A549 (cell line): ENCODE data around the gene NTN1. TPM values are rescaled to one million over a fixed set of nuclear protein-coding genes. Genes with fewer than 3 reads are reported as not detected.

Experiments used
- ATAC-seq, 2 experiments: fragments of 200-7000 bp in 1 of 2; fragments of >200 bp in 1 of 2; cut with Nextera tagmentation in 1 of 2; cut with Tn5 transposase in 1 of 2; 3 replicates each; pipeline versions ENCODE4 v1.8.0 to v1.9.1; 2018 to 2020; ENCODE audit warnings: mild to moderate bottlenecking in 1 of 2, moderate library complexity in 1 of 2
- CTCF ChIA-PET: fragments of 300-600 bp; sonication (Branson Sonifier 250); formaldehyde crosslinking; extraction: SDS; loops from one replicate; lab custom pipeline; 2021; ENCODE audit warnings: antibody characterized with exemption, inconsistent platforms; lab: Yijun Ruan, JAX
- POLR2A ChIA-PET: fragments of 350-600 bp; formaldehyde crosslinking; extraction: SDS; loops from one replicate; lab custom pipeline; 2021; ENCODE audit warnings: antibody characterized with exemption, inconsistent platforms; lab: Yijun Ruan, JAX
- DNase-seq, 2 experiments: peaks; one replicate each; pipeline versions ENCODE4 v3.0.0 to v3.0.0-alpha.2; 2011 to 2016; ENCODE audit warnings: low read depth in 1 of 2, low spot score in 1 of 2
- FAIRE-seq: peaks from 2 replicates; lab custom pipeline; 2011; peaks lifted over from hg19 to GRCh38; lab: Jason Lieb, UNC
- H3K27ac ChIP-seq, 2 experiments: fragments of >200 bp; sonication (Bioruptor Twin); formaldehyde crosslinking; 3 replicates each; pipeline ENCODE4 v1.5.1; 2016 to 2017
- H3K4me1 ChIP-seq: fragments of >200 bp; sonication (Bioruptor Twin); formaldehyde crosslinking; 3 replicates; pipeline ENCODE4 v1.6.1; 2016
- H3K4me2 ChIP-seq: fragments of >200 bp; sonication (Bioruptor Twin); formaldehyde crosslinking; 3 replicates; pipeline ENCODE4 v1.6.1; 2016
- H3K4me3 ChIP-seq: fragments of >200 bp; sonication (Bioruptor Twin); formaldehyde crosslinking; 3 replicates; pipeline ENCODE4 v1.5.1; 2016
- H3K9me3 ChIP-seq: fragments of >200 bp; sonication (Bioruptor Twin); formaldehyde crosslinking; 3 replicates; pipeline ENCODE4 v1.6.1; 2016
- BHLHE40 ChIP-seq: IDR thresholded peaks from 2 replicates; pipeline ENCODE4 v1.6.1; 2012; ENCODE audit warnings: low read depth, low read length, inconsistent platforms
- CBX8 ChIP-seq: fragments of 200-600 bp; sonication (generic); IDR thresholded peaks from 2 replicates; pipeline ENCODE4 v1.6.1; 2016
- CEBPB ChIP-seq, 2 experiments: fragments of >200 bp in 1 of 2; sonication (Bioruptor Twin) in 1 of 2; formaldehyde crosslinking in 1 of 2; IDR thresholded peaks; 2 replicates each; pipeline ENCODE4 v1.6.1; 2012 to 2016
- CHD2 ChIP-seq: fragments of 150-350 bp; IDR thresholded peaks from 2 replicates; pipeline ENCODE4 v1.6.1; 2014; ENCODE audit warnings: low read length; ENCODE audit not compliant: partially characterized antibody
- EP300 ChIP-seq, 2 experiments: fragments of >200 bp; sonication (Bioruptor Twin); formaldehyde crosslinking; IDR thresholded peaks; 2 replicates in 1 of 2; 3 replicates in 1 of 2; pipeline ENCODE4 v1.6.1; 2016 to 2017
- ESRRA ChIP-seq: fragments of 150-350 bp; IDR thresholded peaks from 2 replicates; pipeline ENCODE4 v1.6.1; 2014; ENCODE audit warnings: mild to moderate bottlenecking, low read length, borderline replicate concordance
- FOSL2 ChIP-seq, 2 experiments: fragments of 450-650 bp in 1 of 2; fragments of >200 bp in 1 of 2; sonication (Bioruptor Twin) in 1 of 2; formaldehyde crosslinking; IDR thresholded peaks; 2 replicates each; pipeline versions ENCODE4 v1.5.0 to v1.6.1; 2016 to 2020; ENCODE audit warnings: mild to moderate bottlenecking in 1 of 2, moderate library complexity in 1 of 2
- HDAC2 ChIP-seq: fragments of 200-600 bp; sonication (generic); IDR thresholded peaks from 2 replicates; pipeline ENCODE4 v1.6.1; 2016
- HEYL ChIP-seq: fragments of 250-450 bp; sonication (Bioruptor Pico); IDR thresholded peaks from 2 replicates; pipeline ENCODE4 v1.8.0; 2021; ENCODE audit warnings: mild to moderate bottlenecking, moderate library complexity
- HOXA7 ChIP-seq: fragments of 250-450 bp; sonication (Bioruptor Pico); IDR thresholded peaks from 2 replicates; pipeline ENCODE4 v1.5.0; 2020; ENCODE audit warnings: mild to moderate bottlenecking, moderate library complexity
- HOXB13 ChIP-seq: fragments of 250-450 bp; sonication (Bioruptor Pico); IDR thresholded peaks from 2 replicates; pipeline ENCODE4 v1.5.0; 2020; ENCODE audit warnings: low read depth, mild to moderate bottlenecking, moderate library complexity
- JUN ChIP-seq, 2 experiments: fragments of >200 bp; sonication (Bioruptor Twin); formaldehyde crosslinking; IDR thresholded peaks; 2 replicates in 1 of 2; 3 replicates in 1 of 2; pipeline ENCODE4 v1.6.1; 2016 to 2017
- KDM1A ChIP-seq: fragments of 200-600 bp; sonication (generic); IDR thresholded peaks from 2 replicates; pipeline ENCODE4 v1.6.1; 2016; ENCODE audit warnings: low read depth, mild to moderate bottlenecking
- MAFK ChIP-seq: fragments of 450-650 bp; IDR thresholded peaks from 2 replicates; pipeline ENCODE4 v1.6.1; 2014; ENCODE audit not compliant: partially characterized antibody
- MYC ChIP-seq: IDR thresholded peaks from 2 replicates; pipeline ENCODE4 v1.6.1; 2012; ENCODE audit warnings: mild to moderate bottlenecking, inconsistent platforms, low read length, improper control_type of control experiment, borderline replicate concordance
- NFE2L2 ChIP-seq: fragments of 150-350 bp; conservative IDR thresholded peaks from 2 replicates; pipeline ENCODE4 v1.6.1; 2014; ENCODE audit warnings: low read length
- NPAS2 ChIP-seq: fragments of 250-450 bp; sonication (Bioruptor Pico); IDR thresholded peaks from 2 replicates; pipeline ENCODE4 v1.8.0; 2022; ENCODE audit warnings: mild to moderate bottlenecking, moderate library complexity, borderline replicate concordance
- PHF8 ChIP-seq: fragments of 200-600 bp; sonication (generic); IDR thresholded peaks from 2 replicates; pipeline ENCODE4 v1.6.1; 2016; ENCODE audit warnings: low read depth, mild to moderate bottlenecking, antibody characterized with exemption, moderate library complexity, borderline replicate concordance
- POLR2AphosphoS2 ChIP-seq: conservative IDR thresholded peaks from 2 replicates; pipeline ENCODE4 v1.6.1; 2012; ENCODE audit warnings: low read length, improper control_type of control experiment, inconsistent platforms
- RAD21 ChIP-seq, 2 experiments: fragments of >200 bp in 1 of 2; sonication (Bioruptor Twin) in 1 of 2; formaldehyde crosslinking in 1 of 2; IDR thresholded peaks in 1 of 2; conservative IDR thresholded peaks in 1 of 2; 2 replicates in 1 of 2; 3 replicates in 1 of 2; pipeline ENCODE4 v1.6.1; 2012 to 2018; ENCODE audit warnings: inconsistent platforms in 1 of 2
- RARB ChIP-seq: fragments of 250-450 bp; sonication (Bioruptor Pico); IDR thresholded peaks from 2 replicates; pipeline ENCODE4 v1.8.0; 2021; ENCODE audit warnings: mild to moderate bottlenecking, moderate library complexity
- RCOR1 ChIP-seq: fragments of 150-350 bp; IDR thresholded peaks from 2 replicates; pipeline ENCODE4 v1.6.1; 2014; ENCODE audit warnings: antibody characterized with exemption, low read length, low read depth
- RNF2 ChIP-seq: fragments of 200-600 bp; sonication (generic); IDR thresholded peaks from 2 replicates; pipeline ENCODE4 v1.6.1; 2016; ENCODE audit warnings: low read depth, mild to moderate bottlenecking, antibody characterized with exemption, moderate library complexity, borderline replicate concordance
- SMC3 ChIP-seq: fragments of >200 bp; sonication (Bioruptor Twin); formaldehyde crosslinking; IDR thresholded peaks from 3 replicates; pipeline ENCODE4 v1.6.1; 2018; ENCODE audit warnings: inconsistent platforms
- SREBF2 ChIP-seq: fragments of 450-650 bp; IDR thresholded peaks from 2 replicates; pipeline ENCODE4 v1.6.1; 2014; ENCODE audit warnings: mild to moderate bottlenecking, moderate library complexity
- TP53 ChIP-seq: fragments of 250-450 bp; sonication (Bioruptor Pico); IDR thresholded peaks from 2 replicates; pipeline ENCODE4 v1.5.0; 2021; ENCODE audit warnings: mild to moderate bottlenecking, moderate library complexity
- ZFP36 ChIP-seq: fragments of 450-650 bp; IDR thresholded peaks from 2 replicates; pipeline ENCODE4 v1.6.1; 2014; ENCODE audit warnings: borderline replicate concordance; ENCODE audit not compliant: partially characterized antibody
- ZSCAN20 ChIP-seq: fragments of 250-450 bp; sonication (Bioruptor Pico); IDR thresholded peaks from 2 replicates; pipeline ENCODE4 v1.8.0; 2022; ENCODE audit warnings: mild to moderate bottlenecking, moderate library complexity
- WGBS: methylation state at CpG from one replicate; pipeline ENCODE4 v1.1.6; 2017; ENCODE audit errors: missing lambda C conversion rate; 5-methylcytosine and 5-hydroxymethylcytosine counted together
- polyA plus RNA-seq, 4 experiments: library from polyadenylated mRNA; depleted of rRNA in 3 of 4; stranded (reverse); fragments of >200 nt; fragmentation: RNase III in 1 of 4; extraction: RNeasy Plus Mini Kit Qiagen cat#74134 plus additional on column Dnase treatment in 1 of 4; gene quantifications; 2 replicates in 3 of 4; 3 replicates in 1 of 4; pipeline ENCODE4 v1.2.3, GENCODE V29; 2011 to 2017
- TF ChIP-seq, protein P1 (sequence below): IDR thresholded peaks from 2 replicates; pipeline ENCODE4 v1.6.1; 2012
- TF ChIP-seq, protein P2 (sequence below): IDR thresholded peaks from 2 replicates; pipeline ENCODE4 v1.6.1; 2012; ENCODE audit warnings: low read depth, borderline replicate concordance
- TF ChIP-seq, protein P3 (sequence below): fragments of >200 bp; sonication (Bioruptor Twin); formaldehyde crosslinking; IDR thresholded peaks from 3 replicates; pipeline ENCODE4 v1.6.1; 2016

Gene NTN1
- polyA plus RNA-seq, 2 of the 4 experiments (the other 2 are of a cell fraction) = 0.12 to 0.13 TPM

DNA sequence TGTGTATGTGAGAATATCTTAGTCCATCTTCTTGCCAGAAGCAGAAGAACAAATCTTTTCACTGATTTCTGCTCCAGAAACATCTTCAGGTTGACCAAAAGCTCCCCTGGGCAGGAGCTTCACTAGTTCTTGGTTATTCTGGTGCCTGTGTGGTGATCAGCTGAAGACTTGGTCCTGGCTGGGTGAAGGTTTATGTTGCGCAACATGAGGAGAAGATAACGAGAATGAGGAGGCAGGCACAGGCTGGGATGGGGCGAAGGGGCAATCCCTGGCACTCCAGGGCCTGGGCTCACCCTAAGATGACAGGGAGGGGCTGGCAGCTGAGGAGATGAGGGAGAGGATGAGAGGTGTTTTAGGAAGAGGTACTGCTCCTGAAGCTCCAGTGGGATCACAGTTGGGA, 232.0 kb downstream of the NTN1 start:
- ChIA-PET CTCF (interaction anchor here (0.6 to 1.6 kb wide), 4 partner anchors 8 to 1072 kb away, joined by 3 to 4 read pairs (median 3); no protein-coding TSS in a partner anchor), POLR2A (no interaction called here)
- no peak for FAIRE-seq

DNA sequence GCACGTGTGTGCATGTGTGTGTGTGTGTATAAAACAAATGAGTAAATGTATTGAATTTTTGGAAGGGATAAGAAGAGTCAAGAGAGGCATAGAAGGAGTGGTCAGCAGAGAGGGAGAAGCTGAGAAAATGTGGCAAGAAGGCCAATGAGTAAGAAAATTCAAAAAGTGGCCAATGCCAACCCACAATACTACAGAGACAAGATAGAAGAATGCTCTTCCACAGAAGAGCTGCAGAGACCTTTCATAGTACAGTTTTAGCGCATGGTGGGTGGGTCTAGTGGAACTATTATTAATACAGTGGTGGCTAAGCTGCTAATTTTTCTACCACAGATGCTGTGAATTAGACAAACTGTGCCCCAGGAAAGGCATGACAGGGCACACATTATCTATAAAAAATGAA, 233.5 kb downstream of the NTN1 start:
- WGBS = 60% methylated on average over 2 of the region's 2 CpGs
- CTCF ChIA-PET = no interaction called here
- TF ChIP-seq PHF8 = no peak
- TF ChIP-seq SREBF2 = no peak
- TF ChIP-seq BHLHE40 = no peak
- TF ChIP-seq, protein P1, sequence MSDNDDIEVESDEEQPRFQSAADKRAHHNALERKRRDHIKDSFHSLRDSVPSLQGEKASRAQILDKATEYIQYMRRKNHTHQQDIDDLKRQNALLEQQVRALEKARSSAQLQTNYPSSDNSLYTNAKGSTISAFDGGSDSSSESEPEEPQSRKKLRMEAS = no peak
- TF ChIP-seq HOXB13 (CRISPR knock-in tag) = no peak
- TF ChIP-seq ESRRA = no peak
- TF ChIP-seq NFE2L2 = no peak
- TF ChIP-seq KDM1A = no peak
- TF ChIP-seq CBX8 = no peak
- TF ChIP-seq CEBPB (IDR thresholded peaks at IDR 0.05) = no peak
- TF ChIP-seq RAD21 (conservative IDR thresholded peaks at IDR 0.05 in 1 of 2, IDR thresholded peaks at IDR 0.05 in 1 of 2) = no peak
- TF ChIP-seq ZSCAN20 (CRISPR knock-in tag) = no peak
- no peak for TF ChIP-seq JUN (IDR thresholded peaks at IDR 0.05)
- TF ChIP-seq, protein P2, sequence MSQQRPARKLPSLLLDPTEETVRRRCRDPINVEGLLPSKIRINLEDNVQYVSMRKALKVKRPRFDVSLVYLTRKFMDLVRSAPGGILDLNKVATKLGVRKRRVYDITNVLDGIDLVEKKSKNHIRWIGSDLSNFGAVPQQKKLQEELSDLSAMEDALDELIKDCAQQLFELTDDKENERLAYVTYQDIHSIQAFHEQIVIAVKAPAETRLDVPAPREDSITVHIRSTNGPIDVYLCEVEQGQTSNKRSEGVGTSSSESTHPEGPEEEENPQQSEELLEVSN = no peak
- no peak for TF ChIP-seq RNF2
- TF ChIP-seq RARB (CRISPR knock-in tag) = no peak
- TF ChIP-seq HDAC2 = no peak
- no peak for TF ChIP-seq CHD2
- no peak for TF ChIP-seq HEYL (CRISPR knock-in tag)
- TF ChIP-seq HOXA7 (CRISPR knock-in tag) = no peak
- TF ChIP-seq, all 56 proteins: peak for 0
- no peak overlapping the region for H3K27ac ChIP-seq
- H3K4me3 ChIP-seq = no peak overlapping the region
- H3K4me2 ChIP-seq = no peak overlapping the region
- no peak for DNase-seq
- POLR2A ChIA-PET = no interaction called here
- H3K9me3 ChIP-seq = no peaks in the 10 kb centered on the region
- ATAC-seq = no peak
- H3K4me1 ChIP-seq = peaks cover 19% of the 10 kb centered on the region
- FAIRE-seq = no peak

More for the DNA sequence above, 232.0 kb downstream of the NTN1 start:
- Histone ChIP-seq H3K27ac (no peak overlapping the region), H3K4me2 (no peak overlapping the region), H3K9me3 (no peaks in the 10 kb centered on the region), H3K4me1 (peaks cover 15% of the 10 kb centered on the region), H3K4me3 (no peak overlapping the region)
- DNase-seq = no peak
- 86% methylated on average over 3 of the region's 3 CpGs for WGBS
- ATAC-seq = no peak
- TF ChIP-seq CEBPB (IDR thresholded peaks at IDR 0.05) = peak; percentile 34 to 72; a peak in 2 of 4 replicates
- TF ChIP-seq JUN (IDR thresholded peaks at IDR 0.05) = no peak
- TF ChIP-seq, all 56 proteins: peak for 1

DNA sequence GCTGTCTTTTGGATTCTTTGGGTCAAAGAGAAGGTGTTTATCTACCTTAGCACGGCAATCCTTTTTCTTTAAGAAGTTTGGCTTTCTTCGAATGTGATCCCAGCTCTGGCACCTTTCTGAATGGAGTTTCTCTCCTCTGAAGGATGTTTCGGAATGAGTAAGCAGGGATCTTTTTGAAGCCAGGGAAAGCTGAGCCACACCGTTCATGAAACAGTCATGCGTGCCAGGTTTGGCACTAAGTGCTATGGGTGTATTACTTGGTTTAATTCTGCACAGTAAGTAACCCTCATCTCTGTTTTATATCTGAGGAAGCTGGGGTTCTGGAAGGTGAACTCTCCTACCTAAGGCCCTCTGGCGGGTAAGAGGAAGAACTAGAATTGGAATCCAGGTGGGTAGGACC, 234.5 kb downstream of the NTN1 start:
- Histone ChIP-seq H3K9me3 (no peaks in the 10 kb centered on the region), H3K27ac (no peak overlapping the region), H3K4me1 (peaks cover 19% of the 10 kb centered on the region), H3K4me3 (no peak overlapping the region), H3K4me2 (no peak overlapping the region)
- ChIA-PET POLR2A (no interaction called here), CTCF (interaction anchor here (0.5 to 1.6 kb wide), 3 partner anchors 31 to 100 kb away, joined by 3 read pairs; no protein-coding TSS in a partner anchor)
- FAIRE-seq (no peak), ATAC-seq (no peak), DNase-seq (no peak)
- WGBS = 74% methylated on average over 6 of the region's 6 CpGs
- TF ChIP-seq SMC3 = no peak
- no peak for TF ChIP-seq RCOR1
- TF ChIP-seq ZFP36 = no peak
- TF ChIP-seq, protein P2 = no peak
- TF ChIP-seq MYC = no peak
- TF ChIP-seq TP53 (CRISPR knock-in tag) = no peak
- TF ChIP-seq MAFK = no peak
- TF ChIP-seq, protein P3, sequence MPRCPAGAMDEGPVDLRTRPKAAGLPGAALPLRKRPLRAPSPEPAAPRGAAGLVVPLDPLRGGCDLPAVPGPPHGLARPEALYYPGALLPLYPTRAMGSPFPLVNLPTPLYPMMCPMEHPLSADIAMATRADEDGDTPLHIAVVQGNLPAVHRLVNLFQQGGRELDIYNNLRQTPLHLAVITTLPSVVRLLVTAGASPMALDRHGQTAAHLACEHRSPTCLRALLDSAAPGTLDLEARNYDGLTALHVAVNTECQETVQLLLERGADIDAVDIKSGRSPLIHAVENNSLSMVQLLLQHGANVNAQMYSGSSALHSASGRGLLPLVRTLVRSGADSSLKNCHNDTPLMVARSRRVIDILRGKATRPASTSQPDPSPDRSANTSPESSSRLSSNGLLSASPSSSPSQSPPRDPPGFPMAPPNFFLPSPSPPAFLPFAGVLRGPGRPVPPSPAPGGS = no peak
- TF ChIP-seq FOSL2 (IDR thresholded peaks at IDR 0.05) = no peak
- TF ChIP-seq FOSL2 (CRISPR knock-in tag; IDR thresholded peaks at IDR 0.05) = no peak
- no peak for TF ChIP-seq KDM1A
- no peak for TF ChIP-seq POLR2AphosphoS2
- no peak for TF ChIP-seq EP300 (IDR thresholded peaks at IDR 0.05)
- no peak for TF ChIP-seq NPAS2 (CRISPR knock-in tag)
- no peak for TF ChIP-seq RAD21 (conservative IDR thresholded peaks at IDR 0.05 in 1 of 2, IDR thresholded peaks at IDR 0.05 in 1 of 2)
- no peak for TF ChIP-seq CEBPB (IDR thresholded peaks at IDR 0.05)
